ENCODE results near the gene AP4B1. TPM values are rescaled to one million over a fixed set of nuclear protein-coding genes. Genes with fewer than 3 reads are reported as not detected.

The AP4B1 gene
- total and polyA plus RNA-seq, 2 experiments from 2014 or later, result 11.8 to 12.9 TPM

DNA sequence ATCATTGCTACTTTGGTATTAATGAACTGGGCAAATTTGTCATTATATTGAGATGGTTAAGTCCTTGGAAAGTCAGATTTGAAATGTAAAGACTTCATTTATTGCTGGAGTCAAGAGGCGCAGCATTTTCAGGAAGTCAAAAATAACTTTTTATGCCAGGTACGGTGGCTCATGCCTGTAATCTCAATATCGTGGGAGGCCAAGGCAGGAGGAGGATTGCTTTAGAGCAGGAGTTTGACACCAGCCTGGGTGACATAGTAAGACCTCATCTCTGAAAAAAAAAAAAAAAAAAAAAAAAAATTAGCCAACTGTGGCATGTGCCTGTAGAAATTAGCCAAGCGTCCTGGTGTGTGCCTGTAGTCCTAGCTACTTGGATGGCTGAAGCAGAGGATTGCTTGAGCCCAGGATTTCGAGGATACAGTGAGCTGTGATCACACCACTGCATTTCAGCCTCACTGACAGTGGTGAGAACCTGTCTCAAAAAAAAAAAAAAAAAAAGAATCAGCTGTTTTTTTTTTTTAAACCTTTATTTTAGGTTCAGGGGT is 30.0 kb upstream of the AP4B1 start:
- Histone ChIP-seq H3F3A (ENCODE audit: insufficient read depth) (peaks cover 13% of the 10 kb centered on the region; the same call in 1 of the 2 replicates), H3K79me2 (ENCODE audit: insufficient read depth) (peaks cover 100% of the 10 kb centered on the region), H3K9me3 (ENCODE audit: low read depth) (no peaks in the 10 kb centered on the region), H3K27me3 (replicated peaks; ENCODE audit: insufficient read depth) (no peaks in the 10 kb centered on the region), H2AFZ (no peak overlapping the region), H3K4me1 (ENCODE audit: insufficient read depth) (peaks cover 29% of the 10 kb centered on the region), H4K20me1 (ENCODE audit: insufficient read depth) (peaks cover 33% of the 10 kb centered on the region), H3K36me3 (ENCODE audit: low read depth) (no peaks in the 10 kb centered on the region), H3K4me3 (no peak overlapping the region), H3K27ac (no peak overlapping the region), H3K4me2 (ENCODE audit: unreplicated experiment) (no peak overlapping the region), H3K9me2 (ENCODE audit: insufficient read depth) (no peaks in the 10 kb centered on the region), H3K9ac (no peak overlapping the region)
- DNase-seq, result no peak
- TF ChIP-seq EZH2 (IDR thresholded peaks at IDR 0.05; ENCODE audit: insufficient read depth, poor library complexity, severe bottlenecking) (no peak), EZH2phosphoT487 (IDR thresholded peaks at IDR 0.05; ENCODE audit: insufficient read depth, low read depth) (no peak)
- WGBS, 2 experiments (ENCODE audit: low coverage in 1 of 2, low lambda C conversion rate in 2 of 2, missing lambda C conversion rate in 2 of 2), result 73 to 82% methylated on average over 5 of the region's 5 CpGs
- in situ Hi-C loops (cut with MboI), result loop anchor here (25.0 kb wide), 1 partner anchor 797 kb away; no protein-coding TSS in a partner anchor

GRCh38 chr1:113934006-113934405 is 29.4 kb upstream of the AP4B1 start:
- no peak overlapping the region for H3K4me2 ChIP-seq (ENCODE audit: unreplicated experiment)
- TF ChIP-seq EZH2 (IDR thresholded peaks at IDR 0.05; ENCODE audit: insufficient read depth, poor library complexity, severe bottlenecking) (no peak), EZH2phosphoT487 (IDR thresholded peaks at IDR 0.05; ENCODE audit: insufficient read depth, low read depth) (no peak)
- no peaks in the 10 kb centered on the region for H3K36me3 ChIP-seq (ENCODE audit: low read depth)
- H3K27me3 ChIP-seq (replicated peaks; ENCODE audit: insufficient read depth), result no peaks in the 10 kb centered on the region
- H3K9ac ChIP-seq, result no peak overlapping the region
- no peak overlapping the region for H2AFZ ChIP-seq
- H3K9me3 ChIP-seq (ENCODE audit: low read depth), result no peaks in the 10 kb centered on the region
- H3K4me3 ChIP-seq, result no peak overlapping the region
- DNase-seq, result no peak
- H3K27ac ChIP-seq, result no peak overlapping the region
- peaks cover 94% of the 10 kb centered on the region for H3K79me2 ChIP-seq (ENCODE audit: insufficient read depth)
- H3F3A ChIP-seq (ENCODE audit: insufficient read depth), result peaks cover 13% of the 10 kb centered on the region; the same call in 1 of the 2 replicates
- H4K20me1 ChIP-seq (ENCODE audit: insufficient read depth), result peaks cover 33% of the 10 kb centered on the region
- H3K9me2 ChIP-seq (ENCODE audit: insufficient read depth), result no peaks in the 10 kb centered on the region
- H3K4me1 ChIP-seq (ENCODE audit: insufficient read depth), result peaks cover 29% of the 10 kb centered on the region
- in situ Hi-C loops (cut with MboI), result loop anchor here (25.0 kb wide), 1 partner anchor 797 kb away; no protein-coding TSS in a partner anchor

DNA sequence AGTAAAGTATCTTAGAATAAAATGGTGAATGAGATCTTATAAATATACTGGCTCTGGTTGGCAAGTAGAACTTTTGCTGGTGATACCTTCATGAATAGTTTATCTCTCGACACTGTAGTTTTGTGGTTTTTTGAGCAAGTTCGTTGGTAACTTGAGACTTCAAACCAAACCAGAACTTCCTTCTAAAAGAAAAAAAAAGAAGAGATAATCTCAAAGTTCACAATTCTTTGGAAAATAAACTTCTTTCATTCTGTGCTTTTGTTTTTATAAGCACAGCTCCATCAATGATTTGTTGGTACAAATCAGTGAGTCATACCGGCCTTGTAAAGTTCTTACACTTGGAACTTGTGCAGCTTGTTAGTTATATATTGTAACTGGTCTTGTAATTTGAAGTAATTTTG is 26.9 kb upstream of the AP4B1 start:
- no peaks in the 10 kb centered on the region for H3K9me2 ChIP-seq (ENCODE audit: insufficient read depth)
- TF ChIP-seq EZH2 (IDR thresholded peaks at IDR 0.05; ENCODE audit: insufficient read depth, poor library complexity, severe bottlenecking) (no peak), EZH2phosphoT487 (IDR thresholded peaks at IDR 0.05; ENCODE audit: insufficient read depth, low read depth) (no peak)
- peaks cover 13% of the 10 kb centered on the region; the same call in 1 of the 2 replicates for H3F3A ChIP-seq (ENCODE audit: insufficient read depth)
- H3K36me3 ChIP-seq (ENCODE audit: low read depth), result no peaks in the 10 kb centered on the region
- H3K79me2 ChIP-seq (ENCODE audit: insufficient read depth), result peaks cover 68% of the 10 kb centered on the region
- peak overlapping the region; percentile 84 for H3K4me3 ChIP-seq
- DNase-seq, result peak; percentile 80
- no peak overlapping the region for H2AFZ ChIP-seq
- H4K20me1 ChIP-seq (ENCODE audit: insufficient read depth), result peaks cover 17% of the 10 kb centered on the region
- peak overlapping the region; percentile 100 for H3K9ac ChIP-seq
- WGBS, 2 experiments (ENCODE audit: low coverage in 1 of 2, low lambda C conversion rate in 2 of 2, missing lambda C conversion rate in 2 of 2), result 16 to 20% methylated on average over 3 of the region's 3 CpGs
- in situ Hi-C loops (cut with MboI), result loop anchor here (25.0 kb wide), 1 partner anchor 794 kb away; no protein-coding TSS in a partner anchor
- H3K27me3 ChIP-seq (replicated peaks; ENCODE audit: insufficient read depth), result no peaks in the 10 kb centered on the region
- H3K4me2 ChIP-seq (ENCODE audit: unreplicated experiment), result peak overlapping the region; percentile 91
- no peaks in the 10 kb centered on the region for H3K9me3 ChIP-seq (ENCODE audit: low read depth)
- peak overlapping the region; percentile 99 for H3K27ac ChIP-seq
- H3K4me1 ChIP-seq (ENCODE audit: insufficient read depth), result peaks cover 24% of the 10 kb centered on the region

DNA sequence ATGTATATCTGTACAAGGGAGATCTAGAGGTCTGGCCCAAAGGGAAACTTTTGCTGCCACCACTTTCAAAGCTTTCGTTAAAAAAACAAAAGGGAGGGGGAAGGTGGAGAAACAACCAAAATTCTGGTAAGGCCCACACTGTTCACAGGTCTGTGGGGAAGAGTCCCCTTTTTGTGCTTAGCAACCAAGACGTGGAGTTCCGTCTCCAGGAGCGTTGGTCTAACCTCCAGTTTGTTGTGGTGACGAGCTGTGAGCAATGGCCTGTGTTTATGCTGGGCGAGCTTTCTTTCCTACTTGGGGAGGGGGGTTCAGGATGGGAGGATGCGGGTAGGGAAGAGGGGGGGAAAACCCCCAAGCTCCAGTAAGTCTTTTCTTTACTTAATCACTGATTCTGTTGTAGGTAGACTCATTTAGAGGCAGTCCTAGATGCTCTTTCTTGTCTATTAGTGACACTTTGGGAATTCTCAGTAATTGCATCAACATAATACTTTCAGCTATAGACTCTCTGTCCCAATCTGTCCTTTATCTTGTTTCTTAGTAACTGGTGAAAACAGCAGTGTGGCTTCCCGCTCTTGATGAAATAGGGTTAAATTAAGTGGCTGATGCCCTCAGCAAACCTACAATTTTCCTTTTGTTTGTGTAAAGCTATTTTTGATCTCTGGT is 26.0 kb upstream of the AP4B1 start:
- peak overlapping the region; percentile 97 for H2AFZ ChIP-seq
- H3K4me1 ChIP-seq (ENCODE audit: insufficient read depth), result peaks cover 24% of the 10 kb centered on the region
- H3K4me2 ChIP-seq (ENCODE audit: unreplicated experiment), result peak overlapping the region; percentile 91
- peak overlapping the region; percentile 100 for H3K9ac ChIP-seq
- peak; percentile 88 for DNase-seq
- WGBS, 2 experiments (ENCODE audit: low coverage in 1 of 2, low lambda C conversion rate in 2 of 2, missing lambda C conversion rate in 2 of 2), result 2 to 4% methylated on average over 7 to 8 of the region's 8 CpGs
- peaks cover 13% of the 10 kb centered on the region; the same call in 1 of the 2 replicates for H4K20me1 ChIP-seq (ENCODE audit: insufficient read depth)
- H3K9me2 ChIP-seq (ENCODE audit: insufficient read depth), result no peaks in the 10 kb centered on the region
- peak overlapping the region; percentile 84 for H3K4me3 ChIP-seq
- H3K79me2 ChIP-seq (ENCODE audit: insufficient read depth), result peaks cover 60% of the 10 kb centered on the region
- H3K27ac ChIP-seq, result peak overlapping the region; percentile 99
- no peaks in the 10 kb centered on the region for H3K27me3 ChIP-seq (replicated peaks; ENCODE audit: insufficient read depth)
- in situ Hi-C loops (cut with MboI), result loop anchor here (25.0 kb wide), 1 partner anchor 793 kb away; no protein-coding TSS in a partner anchor
- no peaks in the 10 kb centered on the region for H3K36me3 ChIP-seq (ENCODE audit: low read depth)
- TF ChIP-seq EZH2 (IDR thresholded peaks at IDR 0.05; ENCODE audit: insufficient read depth, poor library complexity, severe bottlenecking) (no peak), EZH2phosphoT487 (IDR thresholded peaks at IDR 0.05; ENCODE audit: insufficient read depth, low read depth) (no peak)
- H3K9me3 ChIP-seq (ENCODE audit: low read depth), result no peaks in the 10 kb centered on the region
- peaks cover 13% of the 10 kb centered on the region; the same call in 1 of the 2 replicates for H3F3A ChIP-seq (ENCODE audit: insufficient read depth)
